HG03439 (cell line): ENCODE results near the gene DTX1.
"Not testable (repeated sequence)": the region's sequence is repeated elsewhere in the genome, so short reads cannot be mapped to it uniquely, and the experiment has no call there.

Source experiments
- ATAC-seq: cut with Tn5 transposase; IDR thresholded peaks from one replicate; pipeline ENCODE4 v1.9.1; 2021; ENCODE audit warnings: mild to moderate bottlenecking, moderate library complexity; ENCODE audit not compliant: unreplicated experiment

DTX1 gene

GRCh38 chr12:113112043-113112899 is 55.7 kb downstream of the DTX1 start:
- no peak for ATAC-seq

GRCh38 chr12:113113397-113113796 is 56.9 kb downstream of the DTX1 start:
- ATAC-seq, result no peak

- ATAC-seq, result no peak
Measured at GRCh38 chr12:113114447-113115178, 58.1 kb downstream of the DTX1 start.

- ATAC-seq, result no peak
Measured at GRCh38 chr12:113115455-113116126, 59.1 kb downstream of the DTX1 start.

- ATAC-seq, result no peak
Measured at GRCh38 chr12:113116875-113117274, 60.3 kb downstream of the DTX1 start.

GRCh38 chr12:113117684-113118083 is 61.2 kb downstream of the DTX1 start:
- not testable (repeated sequence) for ATAC-seq

GRCh38 chr12:113118142-113118541 is 61.6 kb downstream of the DTX1 start:
- ATAC-seq, result no peak

GRCh38 chr12:113119980-113120669 is 63.6 kb downstream of the DTX1 start:
- no peak for ATAC-seq

GRCh38 chr12:113120670-113121370 is 64.3 kb downstream of the DTX1 start:
- ATAC-seq, result no peak

- ATAC-seq, result no peak
Measured at GRCh38 chr12:113127791-113128199, 71.3 kb downstream of the DTX1 start.

- ATAC-seq, result no peak
Measured at GRCh38 chr12:113128802-113129663, 72.5 kb downstream of the DTX1 start.

GRCh38 chr12:113129664-113130456 is 73.3 kb downstream of the DTX1 start:
- no peak for ATAC-seq

GRCh38 chr12:113130457-113131135 is 74.1 kb downstream of the DTX1 start:
- ATAC-seq, result no peak

- no peak for ATAC-seq
Measured at GRCh38 chr12:113131556-113131955, 75.0 kb downstream of the DTX1 start.

- ATAC-seq, result no peak
Measured at GRCh38 chr12:113133036-113133435, 76.5 kb downstream of the DTX1 start.

GRCh38 chr12:113133666-113134065 is 77.1 kb downstream of the DTX1 start:
- ATAC-seq, result no peak

GRCh38 chr12:113134071-113134470 is 77.5 kb downstream of the DTX1 start:
- no peak for ATAC-seq

GRCh38 chr12:113134521-113134951 is 78.0 kb downstream of the DTX1 start:
- no peak for ATAC-seq
